Astrocyte (in vitro differentiated cells and primary cell): ENCODE measurements around the gene LDHD.

Source experiments
- EZH2 ChIP-seq: IDR thresholded peaks from 2 replicates; pipeline ENCODE4 v1.6.1; 2012; ENCODE audit warnings: mild to moderate bottlenecking, low read length, inconsistent platforms; ENCODE audit not compliant: insufficient read depth
- TF ChIP-seq, protein P1 (sequence below): IDR thresholded peaks from 2 replicates; pipeline ENCODE4 v1.5.1; 2011; ENCODE audit warnings: low read depth, mild to moderate bottlenecking, inconsistent platforms, low read length, moderate library complexity; ENCODE audit not compliant: insufficient read depth

DNA sequence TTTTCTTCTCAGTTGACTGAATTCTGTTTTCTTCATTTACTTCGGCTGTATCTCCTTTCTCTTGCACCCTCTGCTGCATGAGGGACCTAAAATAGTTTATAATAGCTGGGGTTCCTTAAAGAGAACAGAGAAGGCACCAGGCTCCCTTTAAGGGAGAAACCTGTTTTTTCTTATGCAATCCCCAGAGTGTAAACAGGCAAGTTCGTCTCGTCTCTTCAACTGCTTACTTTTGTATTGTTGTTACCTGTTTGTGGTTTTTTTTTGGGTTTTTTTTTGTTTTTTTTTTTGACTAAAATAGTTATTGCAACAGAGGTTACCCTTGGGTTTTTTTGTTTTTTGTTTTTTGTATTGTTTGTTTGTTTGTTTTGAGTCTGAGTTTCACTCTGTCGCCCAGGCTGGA is 3.7 kb upstream of the LDHD start:
- TF ChIP-seq, protein P1, sequence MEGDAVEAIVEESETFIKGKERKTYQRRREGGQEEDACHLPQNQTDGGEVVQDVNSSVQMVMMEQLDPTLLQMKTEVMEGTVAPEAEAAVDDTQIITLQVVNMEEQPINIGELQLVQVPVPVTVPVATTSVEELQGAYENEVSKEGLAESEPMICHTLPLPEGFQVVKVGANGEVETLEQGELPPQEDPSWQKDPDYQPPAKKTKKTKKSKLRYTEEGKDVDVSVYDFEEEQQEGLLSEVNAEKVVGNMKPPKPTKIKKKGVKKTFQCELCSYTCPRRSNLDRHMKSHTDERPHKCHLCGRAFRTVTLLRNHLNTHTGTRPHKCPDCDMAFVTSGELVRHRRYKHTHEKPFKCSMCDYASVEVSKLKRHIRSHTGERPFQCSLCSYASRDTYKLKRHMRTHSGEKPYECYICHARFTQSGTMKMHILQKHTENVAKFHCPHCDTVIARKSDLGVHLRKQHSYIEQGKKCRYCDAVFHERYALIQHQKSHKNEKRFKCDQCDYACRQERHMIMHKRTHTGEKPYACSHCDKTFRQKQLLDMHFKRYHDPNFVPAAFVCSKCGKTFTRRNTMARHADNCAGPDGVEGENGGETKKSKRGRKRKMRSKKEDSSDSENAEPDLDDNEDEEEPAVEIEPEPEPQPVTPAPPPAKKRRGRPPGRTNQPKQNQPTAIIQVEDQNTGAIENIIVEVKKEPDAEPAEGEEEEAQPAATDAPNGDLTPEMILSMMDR: no peak
- no peak for TF ChIP-seq EZH2
